ENCODE results near the gene UCN2.
A peak's percentile ranks its signal among the peaks of the same experiment; 100 is the strongest.
"Not testable (repeated sequence)": the region's sequence is repeated elsewhere in the genome, so short reads cannot be mapped to it uniquely, and the experiment has no call there.

UCN2 gene

GRCh38 chr3:48561045-48561736 is 2.4 kb downstream of the UCN2 start:
- DNase-seq (ENCODE audit: low read depth in 2 of 2) = no peak

DNA sequence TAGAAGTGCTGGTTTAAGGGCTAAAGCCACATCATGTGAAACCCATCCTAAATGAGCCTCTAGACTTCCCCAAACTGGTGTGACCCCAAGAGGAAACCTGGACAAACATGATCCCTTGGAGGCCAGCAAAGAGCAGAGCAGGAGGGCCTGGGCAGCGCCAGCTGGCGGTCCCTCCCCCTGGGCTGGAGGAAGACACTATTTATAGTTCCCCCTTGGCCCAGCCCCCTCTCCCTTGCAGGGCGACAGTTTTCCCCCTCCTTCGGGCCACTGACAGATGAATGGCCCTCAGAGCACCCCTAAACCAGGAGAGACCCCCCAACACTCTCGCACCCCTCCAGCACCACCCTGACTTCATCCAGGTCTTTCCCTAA is 2.9 kb downstream of the UCN2 start:
- DNase-seq (ENCODE audit: low read depth in 2 of 2) = no peak

- DNase-seq (ENCODE audit: low read depth in 2 of 2) = no peak
Measured at GRCh38 chr3:48558493-48559134, 5.0 kb downstream of the UCN2 start.

DNA sequence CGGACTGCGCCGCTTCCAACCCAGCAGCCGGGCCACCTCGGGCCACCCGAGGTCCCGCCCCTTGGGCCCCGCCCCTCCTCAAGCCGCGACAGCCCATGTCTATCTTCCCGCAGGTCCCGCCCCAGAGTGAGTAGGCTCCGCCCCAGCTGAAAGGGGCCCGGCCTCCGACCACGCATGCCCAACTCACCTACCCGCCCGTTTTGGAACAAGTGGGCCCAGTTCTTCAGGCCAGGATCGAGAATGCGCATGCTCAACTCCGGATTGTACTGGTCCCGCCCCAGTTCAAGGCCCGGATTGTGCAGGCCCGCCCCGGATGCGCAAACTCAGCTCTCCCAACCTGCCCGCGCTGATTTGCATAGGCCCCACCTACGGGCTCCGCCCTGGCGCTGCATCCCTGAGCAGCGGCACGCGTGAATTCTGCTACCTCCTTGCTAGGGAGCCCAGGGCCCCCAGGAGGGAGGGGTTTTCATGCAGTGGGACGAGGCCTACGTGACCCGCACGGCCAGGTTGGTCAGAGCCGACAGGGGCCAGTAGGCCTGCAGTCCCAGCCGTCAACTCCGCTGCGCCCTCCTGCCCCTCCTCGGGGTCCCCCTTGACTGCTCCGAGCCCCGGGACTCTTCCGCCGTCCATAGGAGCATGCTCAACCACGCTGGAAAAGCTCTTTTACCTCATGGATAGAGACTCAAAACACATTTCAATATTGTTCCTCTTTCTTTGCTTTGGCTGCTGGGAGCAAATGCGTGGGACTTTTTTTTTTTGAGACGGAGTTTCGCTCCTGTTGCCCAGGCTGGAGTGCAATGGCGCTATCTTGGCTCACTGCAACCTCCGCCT is 6.6 kb downstream of the UCN2 start, which contains the start of gene PFKFB4:
Gene PFKFB4, minus strand, starts transcription at position 8 of the 831 bp plus-strand sequence. CDS start 26 bp downstream, outside the sequence.
- DNase-seq (ENCODE audit: low read depth in 2 of 2) = peak; percentile 99 to 100

DNA sequence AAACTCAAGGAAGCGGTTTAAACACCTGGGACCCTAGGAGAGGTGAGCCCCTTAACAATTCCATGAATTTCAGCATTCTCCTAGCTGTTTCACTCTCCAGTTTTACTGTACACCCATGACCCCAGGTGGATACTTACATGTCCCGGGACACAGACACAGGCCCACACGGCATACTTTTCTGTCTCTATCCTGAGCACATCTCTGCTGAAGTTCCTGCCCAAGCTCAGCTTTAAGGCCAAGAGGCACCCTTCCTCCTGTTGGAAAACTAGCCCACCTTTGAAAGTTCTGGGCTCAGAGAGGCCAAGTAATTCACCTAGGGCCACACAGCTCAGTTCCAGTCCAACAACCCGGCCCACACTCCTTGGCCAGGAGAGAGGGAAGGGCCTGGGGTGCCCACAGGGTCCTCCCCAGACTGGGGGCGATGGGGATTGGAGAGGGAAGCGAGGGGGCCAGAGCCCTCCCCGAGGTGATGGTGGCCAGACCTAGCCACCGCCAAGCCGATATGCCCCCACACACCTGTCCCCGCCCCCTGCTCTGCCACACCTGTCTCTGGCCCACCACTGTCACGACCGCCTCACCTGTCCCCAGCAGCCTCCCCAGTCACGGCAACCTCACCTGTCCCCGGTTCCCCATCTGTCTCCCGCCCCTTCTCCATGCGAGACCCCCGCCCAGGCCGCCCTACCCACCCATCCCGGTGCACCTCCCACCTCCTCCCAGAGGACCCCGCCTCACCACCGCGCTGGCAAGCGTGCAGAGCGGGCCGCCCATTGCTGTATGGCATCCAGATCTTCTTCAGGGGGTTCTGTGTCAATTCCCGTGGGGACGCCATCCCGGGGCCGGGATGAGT is 7.4 kb downstream of the UCN2 start:
- DNase-seq (ENCODE audit: low read depth in 2 of 2) = no peak

GRCh38 chr3:48555231-48555948 is 8.2 kb downstream of the UCN2 start:
- no peak for DNase-seq (ENCODE audit: low read depth in 2 of 2)

DNA sequence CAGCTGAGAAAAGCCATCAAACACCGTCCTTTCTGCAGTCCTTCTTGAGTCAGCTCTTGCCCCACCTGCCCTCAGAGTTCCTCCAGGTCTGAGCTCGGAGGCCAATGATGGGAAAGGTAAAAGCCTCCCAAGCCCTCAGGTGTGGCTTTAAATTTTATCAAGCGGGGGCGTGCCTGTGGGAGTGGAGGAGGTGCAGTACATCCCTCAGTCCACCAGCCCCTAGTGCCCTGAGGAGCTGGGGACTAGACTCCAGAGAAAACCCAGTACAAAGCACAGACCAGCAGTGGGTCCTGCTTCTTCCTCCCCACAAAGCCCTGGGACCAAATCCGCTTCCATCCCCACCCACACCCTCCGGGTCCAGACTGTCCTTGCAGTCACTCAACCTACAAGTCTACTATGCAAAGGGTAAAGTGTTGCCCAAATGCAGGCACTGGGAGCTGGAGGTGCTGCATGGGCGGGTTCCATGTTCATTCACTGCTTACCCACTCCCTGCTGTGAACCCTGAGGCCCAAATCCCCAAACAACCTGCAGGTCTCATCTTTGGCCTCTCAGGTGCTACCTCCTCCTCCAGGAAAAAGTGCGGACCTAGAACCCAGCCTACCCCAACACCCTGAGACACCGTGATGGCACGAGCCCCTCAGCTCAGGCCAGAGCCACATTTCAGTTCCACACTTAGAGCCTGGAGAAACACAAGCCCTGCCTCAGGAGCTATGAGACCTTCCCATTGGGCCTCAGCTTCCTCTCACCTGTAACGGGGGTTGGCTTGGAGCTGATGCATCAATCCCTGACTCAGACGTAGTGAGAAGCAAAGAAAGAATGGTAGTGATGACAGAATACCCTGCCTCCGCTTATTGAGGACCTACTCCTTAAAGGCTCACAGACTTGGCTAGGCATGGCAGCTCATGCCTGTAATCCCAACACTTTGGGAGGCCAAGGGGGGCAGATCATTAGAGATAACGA is 9.4 kb downstream of the UCN2 start:
- no peak for DNase-seq (ENCODE audit: low read depth in 2 of 2)

GRCh38 chr3:48553361-48553760 is 10.2 kb downstream of the UCN2 start:
- DNase-seq (ENCODE audit: low read depth in 2 of 2) = no peak

GRCh38 chr3:48552111-48552951 is 11.2 kb downstream of the UCN2 start:
- no peak for DNase-seq (ENCODE audit: low read depth in 2 of 2)

DNA sequence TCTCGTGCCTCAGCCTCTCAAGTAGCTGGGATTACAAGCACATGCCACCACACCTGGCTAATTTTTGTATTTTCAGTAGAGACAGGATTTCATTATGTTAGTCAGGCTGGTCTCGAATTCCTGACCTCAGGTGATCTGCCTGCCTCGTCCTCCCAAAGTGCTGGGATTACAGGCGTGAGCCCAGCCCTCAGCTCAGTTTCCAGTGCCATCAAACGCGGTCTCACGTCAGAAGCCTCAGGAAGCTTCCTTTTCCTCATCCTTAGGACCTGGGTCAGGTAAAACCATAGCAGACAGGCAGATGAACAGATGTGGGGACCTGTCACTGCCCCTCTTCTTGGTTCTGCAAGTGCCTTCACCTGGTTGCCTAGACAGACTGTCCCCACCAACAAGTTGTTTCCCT is 11.9 kb downstream of the UCN2 start:
- not testable (repeated sequence) for DNase-seq (ENCODE audit: low read depth in 2 of 2)

DNA sequence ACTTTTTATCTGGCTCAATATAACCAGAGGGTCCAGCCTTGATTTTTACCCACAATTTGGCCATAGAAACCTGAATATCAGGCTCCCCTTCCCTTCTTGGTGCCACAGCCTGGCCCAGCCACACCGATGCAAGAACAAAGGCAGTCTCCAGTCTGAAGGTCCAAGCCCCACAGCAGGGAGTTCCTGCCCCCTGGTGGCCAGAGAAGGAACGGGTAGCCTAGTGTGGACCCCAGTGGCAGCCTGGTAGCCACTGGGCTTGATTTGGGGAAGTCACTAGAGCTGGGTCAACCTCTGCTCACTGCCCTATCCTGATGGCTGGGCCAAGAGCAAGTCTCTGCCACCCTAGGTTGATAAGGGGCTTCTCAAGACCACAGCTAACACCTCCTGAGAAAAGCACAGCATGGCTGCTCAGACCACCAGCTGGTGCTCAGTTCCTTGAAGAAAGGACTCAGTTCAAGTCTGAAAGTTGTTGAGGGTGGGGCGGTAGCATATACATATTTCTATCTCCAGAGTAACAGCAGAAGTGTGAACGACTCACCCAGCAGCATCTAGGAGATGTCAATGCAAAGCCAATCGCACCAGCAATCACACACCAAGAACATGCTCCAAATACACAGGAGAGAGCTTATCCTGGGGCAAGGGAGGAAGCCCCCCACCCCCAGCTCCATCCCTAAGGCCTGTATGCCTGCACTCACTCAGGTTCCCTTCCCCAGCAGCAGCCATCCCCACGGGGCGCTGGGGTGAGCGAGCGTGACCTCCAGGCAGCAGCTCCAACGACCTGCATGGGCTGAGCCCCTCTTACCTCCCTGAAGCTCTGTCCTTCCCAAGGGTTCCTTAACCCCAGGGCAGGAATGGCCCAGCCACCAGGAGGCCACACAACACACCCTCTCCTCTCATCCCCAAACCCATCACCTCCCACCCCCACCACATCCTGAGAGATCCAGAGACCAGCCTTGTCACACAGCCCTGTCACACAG is 14.6 kb downstream of the UCN2 start:
- DNase-seq (ENCODE audit: low read depth in 2 of 2) = peak; percentile 70 to 86

GRCh38 chr3:48548126-48548525 is 15.5 kb downstream of the UCN2 start:
- no peak for DNase-seq (ENCODE audit: low read depth in 2 of 2)

DNA sequence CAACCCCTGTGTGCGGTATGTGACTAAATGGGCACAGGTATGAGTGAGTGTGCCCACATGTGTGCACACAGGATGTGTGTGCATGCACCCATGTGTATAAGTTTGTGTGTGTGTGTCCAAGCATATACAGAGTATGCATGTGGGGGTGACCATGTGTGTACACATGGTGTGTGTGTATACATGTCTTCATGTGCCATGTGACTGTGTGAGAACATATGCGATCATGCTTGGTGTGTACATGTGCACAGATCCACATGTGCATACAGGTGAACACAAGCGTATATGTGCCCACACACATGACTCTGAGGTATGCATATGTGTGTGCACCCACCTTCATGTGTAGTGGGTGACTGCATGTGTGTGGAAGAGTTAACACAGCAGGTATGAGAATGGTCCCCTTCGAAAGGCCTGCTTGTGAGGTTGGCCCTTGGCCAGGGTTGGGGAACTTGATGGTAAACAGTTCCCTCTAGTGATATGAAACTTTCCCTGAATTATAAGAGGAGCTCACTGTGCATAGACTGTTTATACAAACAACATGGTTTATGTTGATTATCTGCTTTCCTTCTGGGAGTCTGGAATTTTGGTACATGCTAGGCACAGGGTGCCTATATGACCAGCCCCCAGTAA is 17.3 kb downstream of the UCN2 start:
- DNase-seq (ENCODE audit: low read depth in 2 of 2) = no peak

GRCh38 chr3:48544141-48544540 is 19.4 kb downstream of the UCN2 start:
- no peak for DNase-seq (ENCODE audit: low read depth in 2 of 2)

DNA sequence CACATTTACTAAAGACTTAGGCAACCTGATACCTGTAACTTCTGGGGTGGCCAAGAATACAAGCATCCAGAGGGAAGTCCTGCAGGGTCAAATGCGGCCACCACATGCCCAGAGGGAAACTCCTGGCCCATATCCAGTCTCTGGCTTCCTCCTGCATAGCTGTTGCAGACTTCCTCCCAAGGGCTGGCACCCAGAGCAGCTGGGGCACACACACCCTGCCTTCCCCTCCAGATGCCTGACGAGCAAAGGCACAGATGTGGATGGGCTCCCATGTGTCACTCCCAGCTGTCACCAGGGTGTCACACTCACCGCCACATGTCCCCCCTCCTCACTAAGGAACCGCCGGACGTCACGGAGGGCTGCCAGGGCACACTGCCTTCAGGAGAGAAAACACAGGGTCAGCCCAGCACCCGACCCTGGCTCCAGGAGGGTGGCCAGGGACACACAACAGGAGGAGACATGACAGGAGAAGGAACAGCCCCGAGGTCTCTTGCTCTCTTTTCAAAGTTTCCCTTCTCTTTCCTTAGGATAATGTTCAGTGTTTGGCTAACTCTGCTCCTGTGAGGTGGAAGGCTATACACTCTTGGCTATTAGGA is 20.2 kb downstream of the UCN2 start:
- DNase-seq (ENCODE audit: low read depth in 2 of 2) = no peak

DNA sequence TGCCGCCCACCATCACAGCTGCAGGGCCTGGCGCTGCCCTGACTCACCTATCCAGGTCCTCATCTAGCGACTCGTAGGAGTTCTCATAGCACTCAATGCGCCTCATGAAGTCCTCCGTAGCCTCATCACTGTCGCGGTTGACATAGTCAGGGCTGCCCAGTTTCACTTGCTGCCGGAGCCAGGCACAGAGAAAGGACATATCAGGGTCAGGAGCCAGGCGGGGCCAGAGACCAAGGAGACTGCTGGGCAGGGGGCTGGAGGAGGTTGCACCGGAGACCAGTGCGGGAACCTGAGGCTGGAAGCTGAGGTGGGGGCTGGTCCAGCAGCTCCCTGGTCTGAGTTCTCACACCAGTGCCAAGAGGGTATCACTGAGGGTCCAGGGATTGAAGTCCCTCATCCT is 25.1 kb downstream of the UCN2 start:
- no peak for DNase-seq (ENCODE audit: low read depth in 2 of 2)

DNA sequence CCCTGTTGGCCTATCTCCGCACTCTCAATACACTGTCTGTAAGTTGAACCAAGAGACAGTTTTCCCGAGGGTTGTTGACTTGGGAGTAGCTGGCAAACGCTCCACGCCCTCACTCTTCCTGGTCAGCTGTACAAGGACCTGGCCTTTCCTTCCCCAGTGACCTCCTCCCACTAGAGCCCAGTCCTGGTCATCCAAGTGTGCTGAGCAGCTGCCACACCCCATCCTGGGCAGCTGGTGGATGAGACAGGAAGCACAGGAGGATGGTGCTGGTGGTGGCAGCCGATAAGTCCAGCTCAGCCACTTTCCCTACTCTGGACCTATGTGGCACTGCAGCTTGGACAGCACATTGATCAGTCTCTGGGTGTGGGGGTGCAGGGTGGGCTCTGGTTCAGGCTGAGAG is 26.8 kb downstream of the UCN2 start:
- DNase-seq (ENCODE audit: low read depth in 2 of 2) = no peak
